ENCODE data around the gene PEX3. TPM values are rescaled to one million over a fixed set of nuclear protein-coding genes. Genes with fewer than 3 reads are reported as not detected.

Gene PEX3, protein sequence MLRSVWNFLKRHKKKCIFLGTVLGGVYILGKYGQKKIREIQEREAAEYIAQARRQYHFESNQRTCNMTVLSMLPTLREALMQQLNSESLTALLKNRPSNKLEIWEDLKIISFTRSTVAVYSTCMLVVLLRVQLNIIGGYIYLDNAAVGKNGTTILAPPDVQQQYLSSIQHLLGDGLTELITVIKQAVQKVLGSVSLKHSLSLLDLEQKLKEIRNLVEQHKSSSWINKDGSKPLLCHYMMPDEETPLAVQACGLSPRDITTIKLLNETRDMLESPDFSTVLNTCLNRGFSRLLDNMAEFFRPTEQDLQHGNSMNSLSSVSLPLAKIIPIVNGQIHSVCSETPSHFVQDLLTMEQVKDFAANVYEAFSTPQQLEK
- 12.8 and 13.1 TPM in 2 replicates for total RNA-seq (ENCODE audit: low replicate concordance)
- long read RNA-seq, transcript PEX3-201 (12 exons, 1,969 nt), result major isoform, 65 of 75 reads
- long read RNA-seq, partial matches to known transcripts, result 5 of 75 reads
- long read RNA-seq, other reads (novel, unspliced or antisense), result 5 of 75 reads

DNA sequence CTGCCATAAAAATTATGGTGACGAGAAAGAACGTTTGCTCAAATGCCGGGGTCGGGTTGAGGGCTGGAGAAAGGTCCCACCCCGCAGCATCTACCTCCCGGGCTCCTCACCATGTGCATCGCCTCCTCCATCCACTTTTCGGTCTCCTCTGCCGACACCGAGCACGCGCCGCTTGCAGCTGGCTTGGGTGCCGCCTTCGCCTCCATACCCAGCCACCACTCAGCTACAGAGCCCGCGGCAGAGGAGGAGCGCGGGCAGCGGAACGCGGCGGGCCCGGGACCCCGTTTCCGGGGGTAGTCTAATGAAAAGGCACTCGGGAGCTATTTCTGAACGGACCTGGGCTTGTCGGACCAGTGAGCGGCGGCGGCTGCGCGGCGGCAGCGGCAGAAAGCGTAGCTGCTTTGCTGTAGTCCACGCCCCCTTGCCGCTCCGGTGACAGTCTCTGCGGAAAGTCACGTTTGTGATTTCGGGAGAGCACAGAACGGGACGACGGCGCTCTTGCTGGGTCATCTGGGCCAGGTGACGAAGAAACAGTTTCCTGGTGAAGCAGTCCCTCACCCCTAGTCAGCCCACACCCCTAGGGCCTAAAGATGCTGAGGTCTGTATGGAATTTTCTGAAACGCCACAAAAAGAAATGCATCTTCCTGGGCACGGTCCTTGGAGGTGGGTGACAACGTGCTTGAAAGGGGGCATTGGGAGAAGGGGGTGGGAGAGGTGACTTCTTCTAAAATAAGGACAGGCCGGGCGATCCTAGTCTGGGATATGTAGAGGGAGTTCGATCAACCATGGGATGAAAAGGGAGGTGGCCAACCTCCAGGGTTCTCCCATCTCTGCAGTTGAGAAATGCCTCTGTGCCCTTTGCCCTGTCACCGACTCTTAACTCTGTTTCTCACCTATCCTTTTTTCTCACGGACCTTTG is at the start of gene PEX3, which contains the start of gene ADAT2:
TSS of gene PEX3 (plus strand) at position 353 of the 919 bp plus-strand sequence. CDS start at position 591, 238 bp downstream.
TSS of gene ADAT2 (minus strand) at position 243 of the 919 bp plus-strand sequence. CDS start at position 206, 37 bp downstream.
- peaks cover 14% of the 10 kb centered on the region for H3K4me1 Mint-ChIP-seq (ENCODE audit: unreplicated experiment)
- TF ChIP-seq, protein P1, sequence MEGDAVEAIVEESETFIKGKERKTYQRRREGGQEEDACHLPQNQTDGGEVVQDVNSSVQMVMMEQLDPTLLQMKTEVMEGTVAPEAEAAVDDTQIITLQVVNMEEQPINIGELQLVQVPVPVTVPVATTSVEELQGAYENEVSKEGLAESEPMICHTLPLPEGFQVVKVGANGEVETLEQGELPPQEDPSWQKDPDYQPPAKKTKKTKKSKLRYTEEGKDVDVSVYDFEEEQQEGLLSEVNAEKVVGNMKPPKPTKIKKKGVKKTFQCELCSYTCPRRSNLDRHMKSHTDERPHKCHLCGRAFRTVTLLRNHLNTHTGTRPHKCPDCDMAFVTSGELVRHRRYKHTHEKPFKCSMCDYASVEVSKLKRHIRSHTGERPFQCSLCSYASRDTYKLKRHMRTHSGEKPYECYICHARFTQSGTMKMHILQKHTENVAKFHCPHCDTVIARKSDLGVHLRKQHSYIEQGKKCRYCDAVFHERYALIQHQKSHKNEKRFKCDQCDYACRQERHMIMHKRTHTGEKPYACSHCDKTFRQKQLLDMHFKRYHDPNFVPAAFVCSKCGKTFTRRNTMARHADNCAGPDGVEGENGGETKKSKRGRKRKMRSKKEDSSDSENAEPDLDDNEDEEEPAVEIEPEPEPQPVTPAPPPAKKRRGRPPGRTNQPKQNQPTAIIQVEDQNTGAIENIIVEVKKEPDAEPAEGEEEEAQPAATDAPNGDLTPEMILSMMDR (conservative IDR thresholded peaks at IDR 0.05), result no peak
- H3K27me3 Mint-ChIP-seq, result no peaks in the 10 kb centered on the region
- H3K36me3 Mint-ChIP-seq, result peaks cover 4% of the 10 kb centered on the region
- peak; percentile 92 for DNase-seq (ENCODE audit: extremely low spot score, unreplicated experiment)
- no peaks in the 10 kb centered on the region for H3K9me3 Mint-ChIP-seq
- H3K27ac Mint-ChIP-seq, result peak within 1 kb of the TSS; percentile 94
- peak within 1 kb of the TSS; percentile 99 for H3K4me3 Mint-ChIP-seq

DNA sequence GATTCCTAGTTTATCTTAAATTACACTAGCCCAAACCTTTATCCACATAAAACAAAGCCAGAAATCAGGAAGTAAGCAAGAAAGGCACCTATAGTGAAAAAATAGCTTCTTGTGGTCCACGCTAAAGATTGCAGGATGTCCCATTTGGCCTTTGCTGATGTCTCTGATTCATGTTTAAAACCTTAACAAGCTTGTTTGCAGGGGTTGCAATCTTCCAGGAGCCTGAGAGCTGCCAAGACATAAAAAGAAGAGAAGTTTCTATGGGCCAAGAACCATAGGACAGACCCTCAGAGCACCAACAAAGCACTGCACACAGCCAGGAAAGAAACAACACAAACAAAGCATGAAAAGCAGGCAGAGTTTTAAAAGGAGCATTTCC is 49.5 kb upstream of the PEX3 start:
- Mint-ChIP-seq H3K9me3 (no peaks in the 10 kb centered on the region), H3K4me1 (ENCODE audit: unreplicated experiment) (peaks cover 42% of the 10 kb centered on the region), H3K27me3 (no peaks in the 10 kb centered on the region), H3K4me3 (no peak overlapping the region), H3K36me3 (no peaks in the 10 kb centered on the region), H3K27ac (peak overlapping the region; percentile 15)
- TF ChIP-seq, protein P1 (conservative IDR thresholded peaks at IDR 0.05), result no peak
- no peak for DNase-seq (ENCODE audit: extremely low spot score, unreplicated experiment)

DNA sequence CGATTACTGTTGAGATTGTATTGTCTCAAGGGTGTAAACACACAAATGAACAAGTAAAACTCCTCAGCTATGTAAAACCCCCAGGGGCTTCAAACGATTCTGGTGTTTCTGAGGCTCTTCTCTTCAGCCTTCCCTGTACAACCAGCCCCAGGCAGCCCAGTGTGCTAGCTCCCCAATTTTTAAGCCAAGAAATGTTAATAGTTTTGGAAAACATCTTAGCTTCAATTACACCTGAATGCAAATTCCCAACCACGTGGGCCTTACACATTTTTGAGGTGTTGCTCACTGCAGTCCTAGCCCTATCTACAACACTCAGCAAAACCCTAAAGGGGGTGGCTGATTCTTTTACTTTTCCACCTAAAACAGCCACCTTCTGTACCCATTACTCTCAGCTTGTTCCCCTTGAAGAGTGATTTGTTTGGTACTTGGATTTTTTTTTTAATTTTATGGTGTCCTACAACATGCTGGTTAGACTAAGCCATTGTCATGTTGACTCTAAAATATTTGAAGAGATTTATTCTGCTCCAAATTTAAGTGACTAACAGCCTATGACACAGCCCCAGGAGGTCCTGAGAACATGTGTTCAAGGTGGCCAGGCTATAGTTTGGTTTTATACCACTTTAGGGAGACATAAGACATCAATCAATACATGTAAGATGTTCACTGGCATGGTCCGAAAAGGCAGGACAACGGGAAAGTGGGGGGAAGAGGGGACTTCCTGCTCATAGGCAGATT is 48.8 kb upstream of the PEX3 start:
- no peak for DNase-seq (ENCODE audit: extremely low spot score, unreplicated experiment)
- no peak overlapping the region for H3K27ac Mint-ChIP-seq
- H3K27me3 Mint-ChIP-seq, result no peaks in the 10 kb centered on the region
- H3K9me3 Mint-ChIP-seq, result no peaks in the 10 kb centered on the region
- H3K4me1 Mint-ChIP-seq (ENCODE audit: unreplicated experiment), result peaks cover 36% of the 10 kb centered on the region
- no peaks in the 10 kb centered on the region for H3K36me3 Mint-ChIP-seq
- TF ChIP-seq, protein P1 (conservative IDR thresholded peaks at IDR 0.05), result no peak
- no peak overlapping the region for H3K4me3 Mint-ChIP-seq

DNA sequence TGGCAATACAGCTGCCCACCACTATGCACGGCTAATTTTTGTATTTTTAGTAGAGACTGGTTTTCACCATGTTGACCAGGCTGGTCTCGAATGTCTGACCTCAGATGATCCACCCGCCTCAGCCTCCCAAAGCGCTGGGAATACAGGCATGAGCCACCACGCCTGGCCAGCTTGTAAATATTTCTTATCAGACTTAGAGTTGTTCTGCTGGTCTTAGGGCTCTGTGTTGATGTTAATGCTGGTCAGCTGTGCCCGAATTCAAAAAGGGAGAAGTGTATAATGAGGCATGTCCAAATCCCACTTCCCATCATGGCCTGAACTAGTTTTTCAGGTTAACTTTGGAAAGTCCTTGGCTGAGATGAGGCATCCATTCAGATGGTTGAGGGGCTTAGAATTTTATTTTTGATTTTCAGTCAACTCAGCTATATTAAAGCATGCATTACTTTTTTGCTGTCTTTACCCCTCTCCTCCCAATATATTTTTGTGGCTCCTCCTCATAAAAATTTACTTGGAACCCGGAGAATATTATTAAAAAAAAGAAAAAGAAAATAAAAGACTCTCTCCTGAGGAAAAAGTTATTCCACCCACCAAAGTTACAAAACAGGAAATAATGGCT is 47.8 kb upstream of the PEX3 start:
- Mint-ChIP-seq H3K27ac (no peak overlapping the region), H3K9me3 (no peaks in the 10 kb centered on the region), H3K4me1 (ENCODE audit: unreplicated experiment) (peaks cover 27% of the 10 kb centered on the region), H3K36me3 (no peaks in the 10 kb centered on the region), H3K4me3 (no peak overlapping the region), H3K27me3 (no peaks in the 10 kb centered on the region)
- TF ChIP-seq, protein P1 (conservative IDR thresholded peaks at IDR 0.05), result no peak
- DNase-seq (ENCODE audit: extremely low spot score, unreplicated experiment), result no peak
